Measurements from ENCODE around the gene RGS1.

RGS1 gene

GRCh38 chr1:192609110-192610079 is 33.8 kb downstream of the RGS1 start:
- in situ Hi-C loops (cut with MboI; ENCODE audit: low sequenced_read_pairs), result no loop called here

GRCh38 chr1:192610112-192610889 is 34.7 kb downstream of the RGS1 start:
- in situ Hi-C loops (cut with MboI; ENCODE audit: low sequenced_read_pairs), result no loop called here

GRCh38 chr1:192615055-192615454 is 39.5 kb downstream of the RGS1 start:
- in situ Hi-C loops (cut with MboI; ENCODE audit: low sequenced_read_pairs), result no loop called here

- in situ Hi-C loops (cut with MboI; ENCODE audit: low sequenced_read_pairs), result no loop called here
Observed at GRCh38 chr1:192620071-192620635, 44.6 kb downstream of the RGS1 start.

- in situ Hi-C loops (cut with MboI; ENCODE audit: low sequenced_read_pairs), result no loop called here
Observed at GRCh38 chr1:192626366-192627179, 51.0 kb downstream of the RGS1 start.

GRCh38 chr1:192627901-192628300 is 52.3 kb downstream of the RGS1 start:
- in situ Hi-C loops (cut with MboI; ENCODE audit: low sequenced_read_pairs), result no loop called here

GRCh38 chr1:192628396-192629057 is 53.0 kb downstream of the RGS1 start:
- in situ Hi-C loops (cut with MboI; ENCODE audit: low sequenced_read_pairs), result no loop called here

- in situ Hi-C loops (cut with MboI; ENCODE audit: low sequenced_read_pairs), result no loop called here
Observed at GRCh38 chr1:192629612-192630011, 54.0 kb downstream of the RGS1 start.
